T-helper 17 cell (primary cell): ENCODE measurements around the gene MGP. TPM values are rescaled to one million over a fixed set of nuclear protein-coding genes. Genes with fewer than 3 reads are reported as not detected.

Experiments
- ATAC-seq: fragments of 150-1000 bp; cut with Tn5 transposase; 2 replicates; pipeline ENCODE4 v1.10.0; 2021; ENCODE audit warnings: mild to moderate bottlenecking, moderate library complexity
- DNase-seq, 3 donors: peaks; one replicate each; pipeline versions ENCODE4 v3.0.0 to v3.0.0-alpha.2; 2020 to 2021
- H3K9me3 ChIP-seq: one replicate; pipeline ENCODE4 v1.7.0; 2013; ENCODE audit warnings: low read length, mild to moderate bottlenecking; ENCODE audit not compliant: control insufficient read depth, poor library complexity, severe bottlenecking
- H3K27ac Mint-ChIP-seq: one replicate; pipeline ENCODE4 v1.8.0; 2022; ENCODE audit warnings: mild to moderate bottlenecking, moderate library complexity, mixed read lengths
- H3K27me3 Mint-ChIP-seq: one replicate; pipeline ENCODE4 v1.8.0; 2022; ENCODE audit warnings: mixed read lengths
- H3K36me3 Mint-ChIP-seq: one replicate; pipeline ENCODE4 v1.8.0; 2022; ENCODE audit warnings: low read depth, mixed read lengths
- H3K4me1 Mint-ChIP-seq: one replicate; pipeline ENCODE4 v1.8.0; 2022; ENCODE audit warnings: mild to moderate bottlenecking, mixed read lengths
- H3K4me3 Mint-ChIP-seq: one replicate; pipeline ENCODE4 v1.8.0; 2022; ENCODE audit warnings: mild to moderate bottlenecking, moderate library complexity, mixed read lengths
- total RNA-seq, 4 donors: library from RNA in 2 of 4; stranded (reverse) in 2 of 4; gene quantifications; one replicate each; pipeline ENCODE4 v1.2.3 and lab custom pipeline; 2022 to 2026

Gene MGP
- total RNA-seq, 2 donors from 2014 or later, result 1.7 TPM; not detected in 1

GRCh38 chr12:14873440-14874185 lies 12.0 kb downstream of the MGP start:
- Mint-ChIP-seq H3K4me3 (no peak overlapping the region), H3K27me3 (peaks cover 16% of the 10 kb centered on the region), H3K4me1 (no peaks in the 10 kb centered on the region), H3K27ac (no peak overlapping the region), H3K36me3 (peaks cover 4% of the 10 kb centered on the region)
- no peak for DNase-seq
- H3K9me3 ChIP-seq, result no peaks in the 10 kb centered on the region
- no peak for ATAC-seq

- Mint-ChIP-seq H3K4me1 (no peaks in the 10 kb centered on the region), H3K36me3 (peaks cover 2% of the 10 kb centered on the region), H3K27ac (no peak overlapping the region), H3K4me3 (no peak overlapping the region), H3K27me3 (peaks cover 16% of the 10 kb centered on the region)
- no peaks in the 10 kb centered on the region for H3K9me3 ChIP-seq
- ATAC-seq, result no peak
- no peak for DNase-seq
These were observed 13.8 kb downstream of the MGP start for GRCh38 chr12:14871886-14872285.

- Mint-ChIP-seq H3K27me3 (peaks cover 14% of the 10 kb centered on the region), H3K4me1 (no peaks in the 10 kb centered on the region), H3K36me3 (peaks cover under 1% of the 10 kb centered on the region), H3K4me3 (no peak overlapping the region), H3K27ac (no peak overlapping the region)
- ATAC-seq, result no peak
- no peaks in the 10 kb centered on the region for H3K9me3 ChIP-seq
- no peak for DNase-seq
These were observed 14.4 kb downstream of the MGP start for GRCh38 chr12:14871247-14871646.

- ATAC-seq, result no peak
- H3K4me1 Mint-ChIP-seq, result no peaks in the 10 kb centered on the region
- peaks cover 11% of the 10 kb centered on the region for H3K27me3 Mint-ChIP-seq
- no peaks in the 10 kb centered on the region for H3K36me3 Mint-ChIP-seq
- no peaks in the 10 kb centered on the region for H3K9me3 ChIP-seq
- no peak overlapping the region for H3K27ac Mint-ChIP-seq
- DNase-seq, result no peak
- H3K4me3 Mint-ChIP-seq, result no peak overlapping the region
These were observed 16.6 kb downstream of the MGP start for GRCh38 chr12:14868916-14869506.

- H3K4me3 Mint-ChIP-seq, result no peak overlapping the region
- peaks cover 5% of the 10 kb centered on the region for H3K9me3 ChIP-seq
- H3K36me3 Mint-ChIP-seq, result no peaks in the 10 kb centered on the region
- no peaks in the 10 kb centered on the region for H3K4me1 Mint-ChIP-seq
- H3K27me3 Mint-ChIP-seq, result no peaks in the 10 kb centered on the region
- ATAC-seq (no peak), DNase-seq (no peak)
- no peak overlapping the region for H3K27ac Mint-ChIP-seq
These were observed 25.2 kb downstream of the MGP start for GRCh38 chr12:14860490-14860889.

- DNase-seq (no peak), ATAC-seq (no peak)
- Mint-ChIP-seq H3K27ac (no peak overlapping the region), H3K36me3 (no peaks in the 10 kb centered on the region), H3K27me3 (no peaks in the 10 kb centered on the region), H3K4me1 (no peaks in the 10 kb centered on the region), H3K4me3 (no peak overlapping the region)
- H3K9me3 ChIP-seq, result peaks cover 5% of the 10 kb centered on the region
These were observed 27.1 kb downstream of the MGP start for GRCh38 chr12:14858513-14858912.

- no peak for DNase-seq
- H3K36me3 Mint-ChIP-seq, result peaks cover 2% of the 10 kb centered on the region
- H3K4me3 Mint-ChIP-seq, result no peak overlapping the region
- no peak for ATAC-seq
- H3K4me1 Mint-ChIP-seq, result no peaks in the 10 kb centered on the region
- H3K27me3 Mint-ChIP-seq, result no peaks in the 10 kb centered on the region
- H3K9me3 ChIP-seq, result no peaks in the 10 kb centered on the region
- H3K27ac Mint-ChIP-seq, result no peak overlapping the region
These were observed 31.0 kb downstream of the MGP start for GRCh38 chr12:14854586-14855183.

GRCh38 chr12:14853961-14854360 lies 31.7 kb downstream of the MGP start:
- Mint-ChIP-seq H3K4me3 (no peak overlapping the region), H3K36me3 (peaks cover 2% of the 10 kb centered on the region)

GRCh38 chr12:14852880-14853279 lies 32.8 kb downstream of the MGP start:
- Mint-ChIP-seq H3K27me3 (no peaks in the 10 kb centered on the region), H3K4me3 (no peak overlapping the region), H3K27ac (no peak overlapping the region), H3K36me3 (peaks cover 2% of the 10 kb centered on the region), H3K4me1 (no peaks in the 10 kb centered on the region)
- ATAC-seq (no peak), DNase-seq (no peak)
- no peaks in the 10 kb centered on the region for H3K9me3 ChIP-seq

More at GRCh38 chr12:14853961-14854360, 31.7 kb downstream of the MGP start:
- DNase-seq (no peak), ATAC-seq (no peak)
- no peak overlapping the region for H3K27ac Mint-ChIP-seq
- no peaks in the 10 kb centered on the region for H3K9me3 ChIP-seq
- no peaks in the 10 kb centered on the region for H3K27me3 Mint-ChIP-seq
- no peaks in the 10 kb centered on the region for H3K4me1 Mint-ChIP-seq

- Mint-ChIP-seq H3K27me3 (no peaks in the 10 kb centered on the region), H3K4me3 (no peak overlapping the region), H3K27ac (no peak overlapping the region), H3K4me1 (no peaks in the 10 kb centered on the region), H3K36me3 (peaks cover 2% of the 10 kb centered on the region)
- no peaks in the 10 kb centered on the region for H3K9me3 ChIP-seq
- no peak for ATAC-seq
- no peak for DNase-seq
These were observed 34.6 kb downstream of the MGP start for GRCh38 chr12:14850929-14851663.

GRCh38 chr12:14849661-14850060 lies 36.0 kb downstream of the MGP start:
- ATAC-seq (no peak), DNase-seq (no peak)
- Mint-ChIP-seq H3K36me3 (peaks cover 2% of the 10 kb centered on the region), H3K27ac (no peak overlapping the region), H3K4me1 (peaks cover 4% of the 10 kb centered on the region), H3K27me3 (no peaks in the 10 kb centered on the region), H3K4me3 (no peak overlapping the region)
- H3K9me3 ChIP-seq, result no peaks in the 10 kb centered on the region

GRCh38 chr12:14846876-14847580 lies 38.6 kb downstream of the MGP start:
- no peak for DNase-seq
- no peak overlapping the region for H3K4me3 Mint-ChIP-seq
- no peaks in the 10 kb centered on the region for H3K36me3 Mint-ChIP-seq
- H3K27me3 Mint-ChIP-seq, result no peaks in the 10 kb centered on the region
- H3K27ac Mint-ChIP-seq, result no peak overlapping the region
- no peaks in the 10 kb centered on the region for H3K9me3 ChIP-seq
- H3K4me1 Mint-ChIP-seq, result peaks cover 4% of the 10 kb centered on the region
- no peak for ATAC-seq
